SH-SY5Y (cell line): ENCODE results near the gene ITPA.

Experiments used
- GATA2 ChIP-seq: IDR thresholded peaks from 2 replicates; pipeline ENCODE4 v1.6.1; 2011; ENCODE audit warnings: mild to moderate bottlenecking, low read depth, low read length
- GATA3 ChIP-seq: IDR thresholded peaks from 2 replicates; pipeline ENCODE4 v1.6.1; 2011; ENCODE audit warnings: low read depth, mild to moderate bottlenecking, low read length, moderate library complexity

The ITPA gene

GRCh38 chr20:3188823-3189413 lies 20.4 kb upstream of the ITPA start:
- TF ChIP-seq GATA3 (no peak), GATA2 (no peak)

DNA sequence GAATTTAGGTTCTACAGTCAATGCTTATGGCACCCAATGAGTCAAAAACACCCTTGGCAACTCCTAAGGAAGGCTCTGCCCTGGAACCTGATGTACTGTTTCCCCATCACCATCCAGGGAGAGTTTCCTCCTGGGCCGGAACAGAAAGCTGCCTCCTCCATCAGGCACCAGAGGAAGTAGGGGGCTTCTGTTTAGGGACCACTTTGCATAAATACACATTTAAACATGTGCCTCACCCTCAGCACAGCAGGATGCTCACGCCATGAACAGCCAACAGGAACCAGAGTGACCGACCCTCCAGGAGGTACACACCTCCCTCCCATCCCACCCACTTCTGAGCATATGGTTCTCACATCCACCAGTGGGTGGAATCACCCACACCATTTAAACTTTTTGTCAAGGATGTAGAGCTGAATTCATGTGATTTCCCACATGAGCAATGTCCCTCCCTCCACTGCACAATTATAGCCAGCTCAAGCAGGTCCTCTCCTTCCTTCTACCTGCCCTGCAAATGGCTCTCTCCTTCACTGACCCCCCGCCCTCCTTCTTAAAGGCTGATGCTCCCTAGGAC lies 19.7 kb upstream of the ITPA start:
- TF ChIP-seq GATA2 (no peak), GATA3 (no peak)

GRCh38 chr20:3190681-3191111 lies 18.6 kb upstream of the ITPA start:
- TF ChIP-seq GATA3 (no peak), GATA2 (no peak)

DNA sequence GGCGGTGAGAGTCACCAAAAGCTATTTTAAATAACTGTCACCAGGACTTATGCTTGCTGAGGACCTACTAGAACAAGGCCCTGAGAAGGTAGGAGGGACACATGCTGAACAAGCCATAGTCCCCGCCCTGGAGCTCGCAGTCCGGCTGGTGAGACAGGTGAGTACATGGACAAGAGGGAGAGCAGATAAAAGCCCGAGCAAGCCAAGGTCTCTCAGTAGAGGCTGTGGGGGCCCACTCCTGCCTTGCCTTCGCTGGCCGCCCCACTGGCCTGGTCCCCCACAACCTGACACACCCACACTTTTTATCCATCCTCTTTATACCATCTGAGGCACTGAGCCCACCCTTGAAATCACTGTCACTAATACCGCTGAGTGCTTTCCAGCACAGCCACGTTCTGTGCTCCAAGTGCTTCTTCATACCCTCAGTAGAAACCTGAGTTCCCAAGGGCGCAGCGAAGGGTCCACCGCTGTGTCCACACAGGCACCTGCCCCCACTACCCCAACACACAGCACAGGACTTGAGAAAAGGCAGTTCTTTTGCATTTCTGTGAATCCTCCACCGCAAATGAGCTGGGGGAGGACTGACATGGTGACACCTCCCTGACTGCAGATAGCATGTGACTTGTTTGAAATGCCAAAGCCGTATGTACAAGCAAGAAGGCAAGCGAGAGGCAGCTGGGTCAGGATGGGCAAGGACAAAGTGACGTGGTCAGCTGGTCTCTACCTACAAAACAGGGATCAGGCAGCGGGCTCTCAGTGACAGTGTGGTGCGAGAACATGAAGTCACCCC lies 16.9 kb upstream of the ITPA start:
- TF ChIP-seq GATA2, result no peak
- TF ChIP-seq GATA3, result no peak

- TF ChIP-seq GATA3 (no peak), GATA2 (no peak)
Observed at GRCh38 chr20:3193806-3194616, 15.3 kb upstream of the ITPA start.

GRCh38 chr20:3194617-3195280 lies 14.5 kb upstream of the ITPA start:
- no peak for TF ChIP-seq GATA3
- TF ChIP-seq GATA2, result no peak

DNA sequence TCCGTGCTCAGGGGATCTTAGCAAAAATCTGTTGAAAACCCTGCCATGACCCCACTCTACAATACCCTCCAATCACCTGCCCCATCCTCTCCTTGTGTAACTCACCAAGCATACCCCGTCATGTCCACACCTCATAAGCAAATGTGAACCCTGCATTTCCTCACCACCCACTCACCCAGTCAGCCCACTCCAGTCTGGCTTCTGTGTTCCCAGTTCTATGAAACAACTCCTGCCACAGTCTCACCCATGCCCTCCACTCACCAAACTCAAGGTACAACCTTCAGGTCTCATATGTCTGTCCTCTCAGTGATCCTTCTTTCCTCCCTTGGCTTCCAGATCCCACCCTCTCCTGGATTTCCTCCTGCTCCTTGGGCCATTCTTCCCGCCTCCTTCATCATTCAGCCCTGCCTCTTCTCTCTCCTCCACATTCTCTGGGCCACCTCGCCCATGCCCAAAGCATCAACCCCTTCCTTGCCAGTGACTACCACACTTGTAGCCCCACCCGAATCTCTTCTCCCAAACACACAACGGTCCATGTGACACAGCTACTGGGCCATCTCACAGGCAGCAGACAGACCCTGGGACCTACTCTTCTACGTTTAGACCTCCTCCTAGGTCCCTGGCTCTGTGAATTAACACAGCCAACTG lies 13.6 kb upstream of the ITPA start:
- TF ChIP-seq GATA2 (no peak), GATA3 (no peak)

DNA sequence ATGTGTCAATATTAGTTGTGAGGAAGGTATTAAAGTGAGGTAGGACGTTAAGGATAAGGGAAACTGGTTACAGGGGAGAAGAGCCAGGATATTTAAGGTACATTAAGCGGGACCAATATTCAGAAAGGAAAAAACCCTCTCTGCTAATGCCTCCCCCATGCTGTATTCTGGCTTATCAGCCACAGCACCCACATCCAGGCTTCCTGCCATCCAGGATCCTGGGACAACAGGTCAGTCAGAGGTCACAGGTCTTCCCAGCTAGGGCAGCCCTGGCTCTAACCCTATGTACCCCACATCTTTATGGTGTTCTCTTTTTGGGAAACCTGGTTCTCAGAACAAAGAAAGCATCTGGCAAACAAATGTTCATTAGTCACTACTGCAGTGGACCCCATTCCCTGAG lies 10.1 kb upstream of the ITPA start:
- TF ChIP-seq GATA2, result no peak
- no peak for TF ChIP-seq GATA3

DNA sequence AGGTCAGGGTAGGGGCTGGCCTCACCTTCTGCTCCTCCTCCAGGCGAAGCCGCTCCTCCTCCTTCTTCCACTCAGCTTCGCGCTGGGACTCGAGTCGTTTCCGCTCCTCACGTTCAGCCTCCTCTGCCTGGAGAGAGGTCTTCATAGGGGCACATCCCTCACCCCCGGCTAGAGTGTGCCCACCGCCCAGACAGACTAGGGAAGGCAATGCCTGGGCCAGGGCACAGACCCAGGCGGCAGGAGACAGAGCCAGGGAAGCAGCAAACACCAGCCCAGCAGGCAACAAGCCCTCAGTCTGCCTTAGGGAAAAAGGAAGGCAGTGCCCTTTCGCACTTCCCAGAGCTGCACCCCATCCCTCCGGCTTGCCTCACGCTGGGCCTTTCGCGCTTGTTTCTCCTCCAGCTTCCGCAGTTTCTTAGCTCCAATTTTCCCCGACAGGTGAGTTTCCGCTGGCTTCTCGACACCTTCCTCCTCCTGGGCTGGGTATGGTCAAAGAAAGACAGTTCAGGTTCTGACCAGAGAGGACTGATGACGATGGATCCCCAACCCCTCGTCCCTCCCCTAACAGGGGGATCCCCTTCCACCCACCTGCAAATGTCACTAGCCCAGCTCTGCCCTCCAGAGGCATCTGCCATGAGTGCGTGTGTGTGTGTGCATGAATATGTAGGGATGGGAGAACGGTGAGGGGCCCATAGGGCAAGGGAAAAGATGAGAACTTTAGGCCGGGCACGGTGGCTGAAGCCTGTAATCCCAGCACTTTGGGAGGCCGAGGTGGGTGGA lies 9.1 kb upstream of the ITPA start:
- TF ChIP-seq GATA2, result no peak
- TF ChIP-seq GATA3, result no peak

GRCh38 chr20:3202965-3203314 lies 6.4 kb upstream of the ITPA start:
- TF ChIP-seq GATA2, result no peak
- TF ChIP-seq GATA3, result no peak

DNA sequence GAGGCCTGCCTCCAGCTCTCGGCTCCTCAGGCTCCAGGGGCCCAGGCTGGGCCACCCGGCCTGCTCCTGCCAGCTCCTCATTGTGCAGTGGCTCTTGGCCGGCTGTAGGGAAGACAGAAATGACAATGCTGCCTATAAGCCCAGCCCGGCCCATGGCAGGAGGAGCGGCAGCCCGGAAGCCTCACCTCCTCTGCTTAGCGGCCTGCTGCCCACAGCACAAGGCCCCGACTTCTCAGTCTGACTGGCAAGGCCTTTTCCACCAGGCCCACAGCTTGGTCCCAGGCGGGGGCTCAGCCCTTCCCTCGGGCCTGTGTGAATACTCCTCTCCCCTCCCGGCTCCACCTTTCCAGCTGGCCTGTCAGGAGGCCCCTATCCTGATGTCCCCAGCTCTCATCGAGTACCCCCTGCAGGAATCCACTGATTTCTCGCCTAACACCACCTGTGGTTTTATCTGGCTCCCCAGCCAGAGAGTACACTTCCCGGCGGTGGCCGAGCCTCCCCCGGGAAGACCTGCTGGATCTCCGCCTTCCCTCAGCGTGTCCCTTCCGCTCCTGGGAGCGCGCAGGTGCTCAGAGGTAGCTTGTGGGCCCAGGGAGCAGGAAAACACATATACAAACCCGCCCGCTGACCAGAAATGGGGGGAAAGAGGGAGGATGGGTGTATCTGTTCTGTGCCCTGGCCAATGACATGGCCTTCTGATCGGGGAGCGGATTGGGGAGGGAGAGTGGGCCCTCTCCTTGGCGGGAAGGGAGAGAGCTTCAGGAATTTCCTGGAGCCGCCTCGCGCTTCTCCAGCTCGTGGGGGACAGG lies 5.8 kb upstream of the ITPA start:
- TF ChIP-seq GATA3 (no peak), GATA2 (no peak)
